ENCODE data around the gene ITIH5. TPM values are rescaled to one million over a fixed set of nuclear protein-coding genes. Genes with fewer than 3 reads are reported as not detected.

Gene ITIH5
- total RNA-seq, 6 experiments from 2014 or later = not detected

GRCh38 chr10:7625836-7626235 is 40.9 kb downstream of the ITIH5 start:
- Mint-ChIP-seq H3K4me3 (no peak overlapping the region), H3K27ac (no peak overlapping the region), H3K27me3 (ENCODE audit: insufficient read depth) (peaks cover 3% of the 10 kb centered on the region), H3K9me3 (peaks cover 75% of the 10 kb centered on the region), H3K4me1 (ENCODE audit: low read depth) (no peaks in the 10 kb centered on the region), H3K36me3 (ENCODE audit: low read depth) (peaks cover 9% of the 10 kb centered on the region; the same call in 1 of the 2 replicates)
- DNase-seq = no peak
- no peak for TF ChIP-seq CTCF (IDR thresholded peaks at IDR 0.05)

- no peak overlapping the region for H3K27ac Mint-ChIP-seq
- DNase-seq = no peak
- peaks cover 73% of the 10 kb centered on the region for H3K9me3 Mint-ChIP-seq
- H3K36me3 Mint-ChIP-seq (ENCODE audit: low read depth) = peaks cover 9% of the 10 kb centered on the region; the same call in 1 of the 2 replicates
- H3K4me1 Mint-ChIP-seq (ENCODE audit: low read depth) = no peaks in the 10 kb centered on the region
- no peak overlapping the region for H3K4me3 Mint-ChIP-seq
- H3K27me3 Mint-ChIP-seq (ENCODE audit: insufficient read depth) = peaks cover 5% of the 10 kb centered on the region
- TF ChIP-seq CTCF (IDR thresholded peaks at IDR 0.05) = no peak
These were observed 41.8 kb downstream of the ITIH5 start for GRCh38 chr10:7625009-7625408.

DNA sequence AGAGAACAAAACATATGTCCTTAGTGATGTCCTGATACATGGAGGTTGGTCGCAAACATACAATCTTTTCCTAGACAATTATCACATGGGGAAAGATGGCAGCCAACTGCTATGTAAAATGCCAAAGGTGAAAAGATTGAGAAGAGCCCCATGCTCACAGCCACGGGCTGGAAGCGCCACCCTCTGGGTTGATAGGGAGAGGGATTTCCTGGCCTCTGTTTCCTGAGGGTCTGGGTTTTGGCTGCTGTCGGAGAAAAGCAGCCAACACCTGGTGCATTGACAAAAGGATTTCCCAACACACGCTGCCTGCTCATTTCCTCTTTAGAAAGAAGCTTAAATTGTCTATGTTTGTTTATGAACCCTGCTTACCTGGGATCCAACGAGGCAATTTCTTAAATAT is 43.8 kb downstream of the ITIH5 start:
- Mint-ChIP-seq H3K4me3 (no peak overlapping the region), H3K4me1 (ENCODE audit: low read depth) (no peaks in the 10 kb centered on the region), H3K27ac (no peak overlapping the region), H3K27me3 (ENCODE audit: insufficient read depth) (peaks cover 5% of the 10 kb centered on the region), H3K36me3 (ENCODE audit: low read depth) (peaks cover 1% of the 10 kb centered on the region; the same call in 1 of the 2 replicates), H3K9me3 (peaks cover 67% of the 10 kb centered on the region)
- no peak for DNase-seq
- TF ChIP-seq CTCF (IDR thresholded peaks at IDR 0.05) = no peak

DNA sequence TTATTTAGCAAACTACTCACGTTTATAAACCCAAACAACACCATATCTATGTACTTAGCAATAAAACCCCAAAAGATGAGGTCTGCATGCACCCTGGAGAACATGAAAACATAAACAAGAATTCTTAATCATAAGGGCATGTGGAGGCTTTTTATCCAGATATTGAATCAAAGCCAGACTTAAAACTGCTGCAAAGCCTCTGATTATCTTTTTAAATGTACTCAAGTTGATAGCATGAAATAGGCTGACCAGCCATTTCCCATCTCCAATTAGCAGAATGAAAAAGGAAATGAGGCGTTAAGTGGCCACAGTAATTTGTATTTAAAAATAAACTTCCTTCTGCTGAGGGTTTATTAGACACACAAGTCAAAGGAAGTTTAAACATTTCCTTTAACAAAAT is 48.3 kb downstream of the ITIH5 start:
- peaks cover 2% of the 10 kb centered on the region; the same call in 1 of the 2 replicates for H3K27me3 Mint-ChIP-seq (ENCODE audit: insufficient read depth)
- no peak overlapping the region for H3K4me3 Mint-ChIP-seq
- peaks cover 67% of the 10 kb centered on the region for H3K9me3 Mint-ChIP-seq
- no peak overlapping the region for H3K27ac Mint-ChIP-seq
- no peak for DNase-seq
- no peaks in the 10 kb centered on the region; the same call in 1 of the 2 replicates for H3K36me3 Mint-ChIP-seq (ENCODE audit: low read depth)
- H3K4me1 Mint-ChIP-seq (ENCODE audit: low read depth) = no peaks in the 10 kb centered on the region
- no peak for TF ChIP-seq CTCF (IDR thresholded peaks at IDR 0.05)

GRCh38 chr10:7611909-7612308 is 54.9 kb downstream of the ITIH5 start:
- no peak overlapping the region for H3K4me3 Mint-ChIP-seq
- H3K4me1 Mint-ChIP-seq (ENCODE audit: low read depth) = no peaks in the 10 kb centered on the region
- peaks cover 54% of the 10 kb centered on the region for H3K9me3 Mint-ChIP-seq
- no peak overlapping the region for H3K27ac Mint-ChIP-seq
- TF ChIP-seq CTCF (IDR thresholded peaks at IDR 0.05) = no peak
- DNase-seq = no peak
- no peaks in the 10 kb centered on the region; the same call in 1 of the 2 replicates for H3K36me3 Mint-ChIP-seq (ENCODE audit: low read depth)
- H3K27me3 Mint-ChIP-seq (ENCODE audit: insufficient read depth) = no peaks in the 10 kb centered on the region
